HepG2 (cell line): ENCODE results near the gene COG4. TPM values are rescaled to one million over a fixed set of nuclear protein-coding genes. Genes with fewer than 3 reads are reported as not detected.

Source experiments
- ATAC-seq: fragments of 200-7000 bp; cut with Tn5 transposase; 3 replicates; pipeline ENCODE4 v1.9.1; 2020; ENCODE audit warnings: mild to moderate bottlenecking, moderate library complexity
- BruUV-seq: library from RNA; stranded (reverse); fragments of 400-500 nt; replicated peaks from 2 replicates; lab custom pipeline; 2021; lab: Mats Ljungman, UMichigan
- CTCF ChIA-PET: fragments of 300-600 bp; formaldehyde crosslinking; extraction: SDS; loops from one replicate; lab custom pipeline; 2021; ENCODE audit warnings: low total read pairs, inconsistent platforms, low intra/inter-chr PET ratio; lab: Yijun Ruan, JAX
- POLR2A ChIA-PET: fragments of 350-600 bp; sonication (Branson Sonifier 250); formaldehyde crosslinking; loops from one replicate; lab custom pipeline; 2020; ENCODE audit warnings: antibody characterized with exemption, inconsistent platforms; lab: Yijun Ruan, JAX
- DNase-seq: peaks from one replicate; pipeline ENCODE4 v3.0.0-alpha.2; 2015; ENCODE audit warnings: low spot score
- FAIRE-seq: peaks from 3 replicates; lab custom pipeline; 2011; peaks lifted over from hg19 to GRCh38; lab: Jason Lieb, UNC
- H2AFZ ChIP-seq: one replicate; pipeline ENCODE4 v1.6.1; 2011; ENCODE audit warnings: low read length, inconsistent platforms
- H3K27ac ChIP-seq: fragments of 300-600 bp; 3 replicates; pipeline ENCODE4 v1.8.0; 2011; ENCODE audit warnings: mixed run types, mild to moderate bottlenecking, mixed read lengths, low read length, inconsistent platforms; ENCODE audit not compliant: insufficient read depth; ENCODE audit errors: extremely low read length
- H3K27me3 ChIP-seq, 2 experiments: fragments of 200-600 bp in 1 of 2; 2 replicates in 1 of 2; 3 replicates in 1 of 2; pipeline versions ENCODE4 v1.6.0 to v1.8.0; 2011; ENCODE audit warnings: low read length in 2 of 2, mild to moderate bottlenecking in 2 of 2, moderate library complexity in 2 of 2, inconsistent platforms in 1 of 2; ENCODE audit not compliant: insufficient read depth in 2 of 2, control insufficient read depth in 1 of 2
- H3K36me3 ChIP-seq, 2 experiments: fragments of 200-600 bp in 1 of 2; replicated peaks in 1 of 2; 2 replicates in 1 of 2; 3 replicates in 1 of 2; pipeline versions ENCODE4 v1.5.1 to v1.8.0; 2011; ENCODE audit warnings: low read length in 2 of 2, inconsistent platforms in 1 of 2; ENCODE audit not compliant: insufficient read depth in 2 of 2, control insufficient read depth in 1 of 2
- H3K4me1 ChIP-seq: 2 replicates; pipeline ENCODE4 v1.5.1; 2012; ENCODE audit warnings: low read length, inconsistent platforms; ENCODE audit not compliant: insufficient read depth
- H3K4me2 ChIP-seq: 2 replicates; pipeline ENCODE4 v1.6.0; 2011; ENCODE audit warnings: low read depth, low read length, inconsistent platforms
- H3K4me3 ChIP-seq, 3 experiments: fragments of 200-600 bp in 1 of 3; sonication (generic), shearing (Covaris generic) in 1 of 3; replicated peaks in 1 of 3; 2 replicates each; pipeline ENCODE4 v1.5.1; 2011 to 2016; ENCODE audit warnings: low read length in 3 of 3, inconsistent platforms in 2 of 3, low read depth in 2 of 3, mild to moderate bottlenecking in 2 of 3, control low read depth in 1 of 3, mixed read lengths in 1 of 3; ENCODE audit not compliant: insufficient read depth in 1 of 3
- H3K79me2 ChIP-seq: one replicate; pipeline ENCODE4 v1.6.1; 2011; ENCODE audit warnings: low read length, inconsistent platforms; ENCODE audit not compliant: insufficient read depth
- H3K9ac ChIP-seq: 2 replicates; pipeline ENCODE4 v1.6.0; 2011; ENCODE audit warnings: mild to moderate bottlenecking, low read depth, low read length, inconsistent platforms; ENCODE audit not compliant: insufficient read depth
- H3K9me3 ChIP-seq: 2 replicates; pipeline ENCODE4 v1.5.1; 2012; ENCODE audit warnings: mild to moderate bottlenecking, low read length
- H4K20me1 ChIP-seq: 2 replicates; pipeline ENCODE4 v1.6.0; 2011; ENCODE audit warnings: inconsistent platforms, mild to moderate bottlenecking, low read length, moderate library complexity; ENCODE audit not compliant: insufficient read depth
- NR2F2 ChIP-seq: IDR thresholded peaks from 2 replicates; pipeline ENCODE4 v1.6.1; 2012; ENCODE audit warnings: low read depth, inconsistent platforms, borderline replicate concordance
- ZNF121 ChIP-seq: sonication (generic); formaldehyde crosslinking; IDR thresholded peaks from 2 replicates; pipeline ENCODE4 v1.5.0; 2020; ENCODE audit warnings: mild to moderate bottlenecking, missing genetic modification reagents
- ZNF30 ChIP-seq: sonication (generic); formaldehyde crosslinking; IDR thresholded peaks from 2 replicates; pipeline ENCODE4 v1.5.0; 2020; ENCODE audit warnings: mild to moderate bottlenecking, missing genetic modification reagents
- WGBS: methylation state at CpG from one replicate; pipeline ENCODE4 v1.1.6; 2017; ENCODE audit warnings: low lambda C conversion rate; 5-methylcytosine and 5-hydroxymethylcytosine counted together
- in situ Hi-C: cut with HindIII; loops from 2 replicates; pipeline ENCODE4 v1.10.0; 2017; ENCODE audit warnings: low pct_unique_long_range_greater_than_20kb; ENCODE audit not compliant: extremely low pct_ligation_motif_present
- intact Hi-C: fragments of 100-400 bp; cut with micrococcal nuclease; formaldehyde crosslinking; loops from one replicate; pipeline ENCODE4 v1.10.0; 2022; ENCODE audit not compliant: unreplicated experiment
- polyA plus RNA-seq, 8 experiments: library from polyadenylated mRNA; depleted of rRNA in 3 of 8; stranded (reverse) in 7 of 8; unstranded in 1 of 8; fragments of >200 nt; fragmentation: Illumina TruSeq in 4 of 8; extraction: Trizol in 4 of 8; gene quantifications; 2 replicates each; pipeline versions ENCODE4 v1.2.1 to v1.2.3, GENCODE V29; 2011 to 2016; ENCODE audit warnings: low read depth in 4 of 8, missing spikeins in 1 of 8, mixed read lengths in 1 of 8; ENCODE audit not compliant: insufficient read depth in 1 of 8
- total RNA-seq, 5 experiments: library from RNA; depleted of rRNA; stranded (reverse); fragments of >200 nt; fragmentation: Illumina TruSeq; extraction: Trizol; gene quantifications; 2 replicates each; pipeline ENCODE4 v1.2.3, GENCODE V29; 2016; ENCODE audit warnings: low read depth in 1 of 5
- TF ChIP-seq, protein P1 (sequence below): sonication (generic); formaldehyde crosslinking; IDR thresholded peaks from 2 replicates; pipeline ENCODE4 v1.5.1; 2020; ENCODE audit warnings: mild to moderate bottlenecking, missing genetic modification reagents, moderate library complexity

The COG4 gene
- total and polyA plus RNA-seq, 2 of the 13 experiments (the other 11 are each of a cell fraction or from before 2014, with no cell fraction given) = 51.1 to 73.8 TPM

DNA sequence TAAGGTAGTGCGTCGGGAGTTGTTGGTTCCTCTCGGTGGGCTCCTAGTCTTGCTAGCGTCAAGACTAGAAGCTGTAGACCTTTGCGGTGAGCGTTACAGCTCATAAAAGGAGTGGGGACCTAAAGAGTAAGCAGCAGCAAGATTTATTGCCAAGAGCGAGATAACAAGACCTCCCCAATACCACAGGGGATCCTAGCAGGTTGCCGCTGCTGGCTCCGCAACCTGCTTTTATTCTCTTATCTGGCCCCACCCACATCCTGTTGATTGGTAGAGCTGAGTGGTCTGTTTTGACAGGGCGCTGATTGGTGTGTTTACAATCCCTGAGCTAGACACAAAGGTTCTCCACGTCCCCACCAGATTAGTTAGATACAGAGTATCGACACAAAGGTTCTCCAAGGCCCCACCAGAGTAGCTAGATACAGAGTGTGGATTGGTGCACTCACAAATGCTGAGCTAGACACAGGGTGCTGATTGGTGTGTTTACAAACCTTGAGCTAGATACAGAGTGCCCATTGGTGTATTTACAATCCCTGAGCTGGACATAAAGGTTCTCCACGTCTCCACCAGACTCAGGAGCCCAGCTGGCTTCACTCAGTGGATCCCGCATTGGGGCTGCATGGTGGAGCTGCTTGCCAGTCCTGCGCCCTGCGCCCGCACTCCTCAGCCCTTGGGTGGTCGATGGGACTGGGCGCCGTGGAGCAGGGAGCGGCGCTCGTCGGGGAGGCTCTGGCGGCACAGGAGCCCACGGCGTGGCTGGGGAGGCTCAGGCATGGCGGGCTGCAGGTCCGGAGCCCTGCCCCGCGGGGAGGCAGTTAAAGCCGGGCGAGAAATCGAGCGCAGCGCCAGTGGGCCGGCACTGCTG is 73.0 kb downstream of the COG4 start (continued):
- TF ChIP-seq, protein P1, sequence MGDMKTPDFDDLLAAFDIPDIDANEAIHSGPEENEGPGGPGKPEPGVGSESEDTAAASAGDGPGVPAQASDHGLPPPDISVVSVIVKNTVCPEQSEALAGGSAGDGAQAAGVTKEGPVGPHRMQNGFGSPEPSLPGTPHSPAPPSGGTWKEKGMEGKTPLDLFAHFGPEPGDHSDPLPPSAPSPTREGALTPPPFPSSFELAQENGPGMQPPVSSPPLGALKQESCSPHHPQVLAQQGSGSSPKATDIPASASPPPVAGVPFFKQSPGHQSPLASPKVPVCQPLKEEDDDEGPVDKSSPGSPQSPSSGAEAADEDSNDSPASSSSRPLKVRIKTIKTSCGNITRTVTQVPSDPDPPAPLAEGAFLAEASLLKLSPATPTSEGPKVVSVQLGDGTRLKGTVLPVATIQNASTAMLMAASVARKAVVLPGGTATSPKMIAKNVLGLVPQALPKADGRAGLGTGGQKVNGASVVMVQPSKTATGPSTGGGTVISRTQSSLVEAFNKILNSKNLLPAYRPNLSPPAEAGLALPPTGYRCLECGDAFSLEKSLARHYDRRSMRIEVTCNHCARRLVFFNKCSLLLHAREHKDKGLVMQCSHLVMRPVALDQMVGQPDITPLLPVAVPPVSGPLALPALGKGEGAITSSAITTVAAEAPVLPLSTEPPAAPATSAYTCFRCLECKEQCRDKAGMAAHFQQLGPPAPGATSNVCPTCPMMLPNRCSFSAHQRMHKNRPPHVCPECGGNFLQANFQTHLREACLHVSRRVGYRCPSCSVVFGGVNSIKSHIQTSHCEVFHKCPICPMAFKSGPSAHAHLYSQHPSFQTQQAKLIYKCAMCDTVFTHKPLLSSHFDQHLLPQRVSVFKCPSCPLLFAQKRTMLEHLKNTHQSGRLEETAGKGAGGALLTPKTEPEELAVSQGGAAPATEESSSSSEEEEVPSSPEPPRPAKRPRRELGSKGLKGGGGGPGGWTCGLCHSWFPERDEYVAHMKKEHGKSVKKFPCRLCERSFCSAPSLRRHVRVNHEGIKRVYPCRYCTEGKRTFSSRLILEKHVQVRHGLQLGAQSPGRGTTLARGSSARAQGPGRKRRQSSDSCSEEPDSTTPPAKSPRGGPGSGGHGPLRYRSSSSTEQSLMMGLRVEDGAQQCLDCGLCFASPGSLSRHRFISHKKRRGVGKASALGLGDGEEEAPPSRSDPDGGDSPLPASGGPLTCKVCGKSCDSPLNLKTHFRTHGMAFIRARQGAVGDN (CRISPR knock-in tag) = peak; percentile 15; the same call in 1 of the 2 replicates
- TF ChIP-seq, all 625 proteins: peak for 7; not testable (repeated sequence) for 618

DNA sequence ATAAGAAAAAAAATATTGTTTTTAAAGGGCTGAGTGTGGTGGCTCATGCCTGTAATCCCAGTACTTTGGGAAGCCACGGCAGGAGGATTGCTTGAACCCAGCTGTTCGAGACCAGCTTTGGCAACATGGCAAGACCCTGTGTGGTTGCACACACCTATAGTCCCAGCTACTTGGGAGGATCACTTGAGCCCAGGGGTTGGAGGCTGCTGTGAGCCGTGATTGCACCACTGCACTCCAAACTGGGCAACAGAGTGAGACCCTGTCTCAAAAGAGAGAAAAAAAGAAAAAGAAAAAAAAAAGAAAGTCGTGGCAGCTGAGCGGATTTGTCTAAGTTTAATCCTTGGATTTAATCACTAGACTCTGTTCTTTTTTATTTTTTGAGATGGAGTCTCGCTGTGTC is 75.3 kb downstream of the COG4 start:
- POLR2A ChIA-PET = interaction anchor here (0.5 to 3.0 kb wide), 2 partner anchors 10 to 67 kb away, joined by 3 to 14 read pairs; no protein-coding TSS in a partner anchor
- CTCF ChIA-PET = no interaction called here
- Histone ChIP-seq H4K20me1 (no peaks in the 10 kb centered on the region), H3K36me3 (no peaks in the 10 kb centered on the region), H3K27ac (no peak overlapping the region), H3K4me3 (no peak overlapping the region), H3K79me2 (no peaks in the 10 kb centered on the region), H2AFZ (no peak overlapping the region), H3K4me1 (peaks cover 43% of the 10 kb centered on the region), H3K27me3 (no peaks in the 10 kb centered on the region), H3K4me2 (no peak overlapping the region), H3K9me3 (no peaks in the 10 kb centered on the region), H3K9ac (no peak overlapping the region)
- intact Hi-C loops = no loop called here
- FAIRE-seq (no peak), DNase-seq (no peak), ATAC-seq (no peak)
- no TSS peak for BruUV-seq
- TF ChIP-seq NR2F2 = no peak
- peak; percentile 57 for TF ChIP-seq ZNF121
- 0 out of 2 replicates have a peak, but pooled peaks have one; percentile 43 for TF ChIP-seq ZNF30
- in situ Hi-C loops = no loop called here
- WGBS = 72% methylated on average over 6 of the region's 6 CpGs
